Stomach (tissue), 9 donors: ENCODE data around the gene IFIT3. TPM values are rescaled to one million over a fixed set of nuclear protein-coding genes. Genes with fewer than 3 reads are reported as not detected.

Experiments used
- DNase-seq, 2 donors: peaks; one replicate each; pipeline versions ENCODE4 v3.0.0 to v3.0.0-alpha.2; 2013 to 2019
- H3K27ac ChIP-seq, 5 donors: fragments of 200-600 bp in 4 of 5; sonication (generic) in 4 of 5; one replicate each; pipeline ENCODE4 v1.5.1; 2013 to 2019; ENCODE audit warnings: mild to moderate bottlenecking in 1 of 5, moderate library complexity in 1 of 5
- H3K27me3 ChIP-seq, 3 donors: fragments of 200-600 bp; sonication (generic); one replicate each; pipeline ENCODE4 v1.5.1; 2017 to 2019; ENCODE audit warnings: mixed run types in 1 of 3
- H3K36me3 ChIP-seq, 4 donors: fragments of 200-600 bp; sonication (generic); 1 replicate in 3 of 4; 2 replicates in 1 of 4; pipeline ENCODE4 v1.5.1; 2016 to 2019
- H3K4me1 ChIP-seq, 4 donors: fragments of 200-600 bp; sonication (generic); one replicate each; pipeline ENCODE4 v1.5.1; 2016 to 2019
- H3K4me3 ChIP-seq, 4 donors: fragments of 200-600 bp; sonication (generic) in 3 of 4; one replicate each; pipeline ENCODE4 v1.5.1; 2016 to 2019; ENCODE audit warnings: mild to moderate bottlenecking in 1 of 4
- H3K9me3 ChIP-seq, 4 donors: fragments of 200-600 bp; sonication (generic); one replicate each; pipeline ENCODE4 v1.5.1; 2016 to 2019
- EP300 ChIP-seq: sonication (generic); formaldehyde crosslinking; IDR thresholded peaks from one replicate; pipeline ENCODE4 v1.6.1; 2017; ENCODE audit warnings: antibody characterized with exemption
- POLR2A ChIP-seq, 4 donors: fragments of 450-650 bp; IDR thresholded peaks; one replicate each; pipeline ENCODE4 v1.6.1; 2016; ENCODE audit warnings: antibody characterized with exemption in 4 of 4, control low read depth in 2 of 4, mild to moderate bottlenecking in 1 of 4, moderate library complexity in 1 of 4
- POLR2AphosphoS5 ChIP-seq, 3 donors: sonication (generic); formaldehyde crosslinking; IDR thresholded peaks; one replicate each; pipeline ENCODE4 v1.6.1; 2016; ENCODE audit warnings: antibody characterized with exemption in 3 of 3
- WGBS, 5 donors: extraction: QIAGEN DNeasy Blood & Tissue Kit in 3 of 5; methylation state at CpG; one replicate each; pipeline versions ENCODE4 v1.1.5 to v1.1.7; 2013 to 2018; 5-methylcytosine and 5-hydroxymethylcytosine counted together
- intact Hi-C: fragments of 100-400 bp; cut with DNase I; formaldehyde crosslinking; loops from one replicate; pipeline ENCODE4 v1.15.1; 2023; ENCODE audit warnings: low total_unique reads
- polyA plus RNA-seq, 3 donors: library from polyadenylated mRNA; stranded (reverse); fragments of 200-250 nt; gene quantifications; one replicate each; pipeline ENCODE4 v1.2.3, GENCODE V29; 2013
- total RNA-seq, 5 donors: library from RNA; depleted of rRNA; stranded (reverse); fragments of >200 nt; gene quantifications; one replicate each; pipeline versions ENCODE4 v1.1.0 to v1.2.3, GENCODE V29; 2014 to 2016
- TF ChIP-seq, protein P1 (sequence below), 7 experiments: fragments of 450-650 bp in 4 of 7; fragments of 200-600 bp in 3 of 7; sonication (generic) in 3 of 7; IDR thresholded peaks; one replicate each; pipeline ENCODE4 v1.5.1; 2016 to 2019; ENCODE audit warnings: antibody characterized with exemption in 7 of 7, control low read depth in 2 of 7, mild to moderate bottlenecking in 1 of 7
- donor health status: healthy with polysubstance abuse.
- donor health status: Bipolar disorder and iron deficiency.
- donor health status: healthy.

IFIT3 gene
- total and polyA plus RNA-seq, 8 donors, result 1.3 to 11.4 (median 6.9) TPM

- Histone ChIP-seq H3K27me3 (no peaks in the 10 kb centered on the region), H3K4me1 (peaks cover 18 to 29% (median 21%) of the 10 kb centered on the region in 4 donors), H3K4me3 (no peak overlapping the region), H3K36me3 (peaks cover 11 to 39% (median 26%) of the 10 kb centered on the region in 4 donors), H3K27ac (no peak overlapping the region), H3K9me3 (no peaks in the 10 kb centered on the region)
- intact Hi-C loops, result no loop called here
- no peak for TF ChIP-seq POLR2AphosphoS5 (IDR thresholded peaks at IDR 0.05)
- TF ChIP-seq EP300, result no peak
- TF ChIP-seq, protein P1, sequence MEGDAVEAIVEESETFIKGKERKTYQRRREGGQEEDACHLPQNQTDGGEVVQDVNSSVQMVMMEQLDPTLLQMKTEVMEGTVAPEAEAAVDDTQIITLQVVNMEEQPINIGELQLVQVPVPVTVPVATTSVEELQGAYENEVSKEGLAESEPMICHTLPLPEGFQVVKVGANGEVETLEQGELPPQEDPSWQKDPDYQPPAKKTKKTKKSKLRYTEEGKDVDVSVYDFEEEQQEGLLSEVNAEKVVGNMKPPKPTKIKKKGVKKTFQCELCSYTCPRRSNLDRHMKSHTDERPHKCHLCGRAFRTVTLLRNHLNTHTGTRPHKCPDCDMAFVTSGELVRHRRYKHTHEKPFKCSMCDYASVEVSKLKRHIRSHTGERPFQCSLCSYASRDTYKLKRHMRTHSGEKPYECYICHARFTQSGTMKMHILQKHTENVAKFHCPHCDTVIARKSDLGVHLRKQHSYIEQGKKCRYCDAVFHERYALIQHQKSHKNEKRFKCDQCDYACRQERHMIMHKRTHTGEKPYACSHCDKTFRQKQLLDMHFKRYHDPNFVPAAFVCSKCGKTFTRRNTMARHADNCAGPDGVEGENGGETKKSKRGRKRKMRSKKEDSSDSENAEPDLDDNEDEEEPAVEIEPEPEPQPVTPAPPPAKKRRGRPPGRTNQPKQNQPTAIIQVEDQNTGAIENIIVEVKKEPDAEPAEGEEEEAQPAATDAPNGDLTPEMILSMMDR (IDR thresholded peaks at IDR 0.05), result no peak
- no peak for TF ChIP-seq POLR2A (IDR thresholded peaks at IDR 0.05)
- no peak for DNase-seq
- WGBS, 5 donors, result 81 to 91% (median 88%) methylated on average over 6 of the region's 6 CpGs
Observed at GRCh38 chr10:89337484-89337883, 9.7 kb downstream of the IFIT3 start.

DNA sequence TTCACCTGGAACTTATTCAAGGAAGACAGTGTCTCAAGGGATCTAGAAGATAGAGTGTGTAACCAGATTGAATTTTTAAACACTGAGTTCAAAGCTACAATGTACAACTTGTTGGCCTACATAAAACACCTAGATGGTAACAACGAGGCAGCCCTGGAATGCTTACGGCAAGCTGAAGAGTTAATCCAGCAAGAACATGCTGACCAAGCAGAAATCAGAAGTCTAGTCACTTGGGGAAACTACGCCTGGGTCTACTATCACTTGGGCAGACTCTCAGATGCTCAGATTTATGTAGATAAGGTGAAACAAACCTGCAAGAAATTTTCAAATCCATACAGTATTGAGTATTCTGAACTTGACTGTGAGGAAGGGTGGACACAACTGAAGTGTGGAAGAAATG lies 10.9 kb downstream of the IFIT3 start:
- no peak for TF ChIP-seq EP300
- TF ChIP-seq POLR2AphosphoS5 (IDR thresholded peaks at IDR 0.05), result no peak
- TF ChIP-seq, protein P1 (IDR thresholded peaks at IDR 0.05), result no peak
- no peak for TF ChIP-seq POLR2A (IDR thresholded peaks at IDR 0.05)
- H3K36me3 ChIP-seq, result peaks cover 11 to 39% (median 26%) of the 10 kb centered on the region in 4 donors
- H3K27ac ChIP-seq, result no peak overlapping the region
- no peak for DNase-seq
- H3K27me3 ChIP-seq, result no peaks in the 10 kb centered on the region
- intact Hi-C loops, result no loop called here
- 94 to 98% (median 96%) methylated on average over 3 of the region's 3 CpGs for WGBS, 5 donors
- H3K4me3 ChIP-seq, result no peak overlapping the region
- no peaks in the 10 kb centered on the region for H3K9me3 ChIP-seq
- H3K4me1 ChIP-seq, result peaks cover 5 to 17% (median 12%) of the 10 kb centered on the region in 4 donors

DNA sequence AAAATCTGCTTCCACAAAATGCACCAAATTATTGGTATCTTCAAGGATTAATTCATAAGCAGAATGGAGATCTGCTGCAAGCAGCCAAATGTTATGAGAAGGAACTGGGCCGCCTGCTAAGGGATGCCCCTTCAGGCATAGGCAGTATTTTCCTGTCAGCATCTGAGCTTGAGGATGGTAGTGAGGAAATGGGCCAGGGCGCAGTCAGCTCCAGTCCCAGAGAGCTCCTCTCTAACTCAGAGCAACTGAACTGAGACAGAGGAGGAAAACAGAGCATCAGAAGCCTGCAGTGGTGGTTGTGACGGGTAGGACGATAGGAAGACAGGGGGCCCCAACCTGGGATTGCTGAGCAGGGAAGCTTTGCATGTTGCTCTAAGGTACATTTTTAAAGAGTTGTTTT lies 12.1 kb downstream of the IFIT3 start:
- no peaks in the 10 kb centered on the region for H3K27me3 ChIP-seq
- intact Hi-C loops, result no loop called here
- no peak for DNase-seq
- TF ChIP-seq POLR2A (IDR thresholded peaks at IDR 0.05), result no peak
- TF ChIP-seq, protein P1 (IDR thresholded peaks at IDR 0.05), result no peak
- no peak for TF ChIP-seq EP300
- no peak for TF ChIP-seq POLR2AphosphoS5 (IDR thresholded peaks at IDR 0.05)
- no peaks in the 10 kb centered on the region for H3K9me3 ChIP-seq
- H3K27ac ChIP-seq, result no peak overlapping the region
- H3K4me3 ChIP-seq, result no peak overlapping the region
- H3K4me1 ChIP-seq, result peaks cover 0 to 6% (median 4%) of the 10 kb centered on the region in 4 donors
- peaks cover 11 to 39% (median 26%) of the 10 kb centered on the region in 4 donors for H3K36me3 ChIP-seq
- 74 to 100% (median 91%) methylated on average over 3 to 4 of the region's 4 CpGs for whole genome bisulfite sequencing, 5 donors

GRCh38 chr10:89341649-89342048 lies 13.9 kb downstream of the IFIT3 start:
- peaks cover 11 to 39% (median 26%) of the 10 kb centered on the region in 4 donors for H3K36me3 ChIP-seq
- TF ChIP-seq, protein P1 (IDR thresholded peaks at IDR 0.05), result no peak
- no peak for TF ChIP-seq POLR2AphosphoS5 (IDR thresholded peaks at IDR 0.05)
- no peak for TF ChIP-seq POLR2A (IDR thresholded peaks at IDR 0.05)
- TF ChIP-seq EP300, result no peak
- intact Hi-C loops, result no loop called here
- H3K9me3 ChIP-seq, result no peaks in the 10 kb centered on the region
- WGBS, 5 donors, result 92 to 97% (median 95%) methylated on average over 3 of the region's 3 CpGs
- no peak overlapping the region for H3K27ac ChIP-seq
- DNase-seq, result no peak
- peaks cover 0 to 6% (median 2%) of the 10 kb centered on the region in 4 donors for H3K4me1 ChIP-seq
- no peak overlapping the region for H3K4me3 ChIP-seq
- H3K27me3 ChIP-seq, result no peaks in the 10 kb centered on the region
